MM.1S (cell line): Measurements from ENCODE around the gene ZNF664.

Source experiments
- CTCF ChIP-seq: fragments of 300-600 bp; sonication (generic); IDR thresholded peaks from 2 replicates; pipeline ENCODE4 v1.5.1; 2016; ENCODE audit warnings: antibody characterized with exemption, low read length, mixed read lengths
- EZH2 ChIP-seq: fragments of 300-600 bp; sonication (generic); optimal IDR thresholded peaks from 2 replicates; pipeline ENCODE3; 2017; ENCODE audit warnings: low read depth, mild to moderate bottlenecking, antibody characterized with exemption, low read length, mixed read lengths
- EZH2phosphoT487 ChIP-seq: fragments of 300-600 bp; sonication (generic); IDR thresholded peaks from 2 replicates; pipeline ENCODE4 v1.6.1; 2018; ENCODE audit warnings: antibody characterized with exemption, low read length

DNA sequence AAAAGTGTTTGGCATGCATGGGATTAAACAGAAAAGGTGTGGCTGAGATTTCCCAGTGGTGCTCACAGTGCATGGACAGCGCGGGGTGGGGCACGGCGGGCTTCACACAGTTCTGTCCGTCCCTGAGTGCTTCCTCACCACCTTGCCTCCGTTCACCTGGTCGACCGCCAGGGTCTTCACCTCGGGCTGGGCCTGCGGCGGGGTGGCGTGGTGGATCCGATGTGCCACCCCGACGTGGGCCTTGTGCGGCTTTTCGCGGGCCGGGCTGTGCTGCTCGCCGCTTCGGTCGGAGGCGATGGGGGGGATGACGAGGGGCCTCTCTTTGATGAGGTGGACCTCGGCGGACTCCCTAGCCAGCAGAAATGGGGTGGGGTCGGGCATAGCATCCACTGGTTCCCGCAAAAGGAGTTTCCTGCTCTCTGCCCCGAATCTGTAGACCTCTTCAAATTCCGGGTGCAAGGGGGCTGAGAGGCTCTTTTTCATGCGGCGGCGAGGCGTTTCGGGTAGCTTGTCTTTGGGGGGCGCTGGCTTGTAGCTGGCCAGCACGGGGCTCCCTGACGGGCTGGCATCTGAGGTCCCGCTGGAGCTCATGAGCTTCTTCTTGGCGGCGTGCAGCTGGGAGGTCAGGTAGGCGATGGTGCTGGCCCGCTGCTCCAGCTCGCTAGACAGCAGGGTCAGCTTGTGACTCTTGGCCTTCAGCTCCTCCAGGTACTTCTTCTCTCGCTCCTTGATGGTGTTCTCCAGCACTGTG is 35.9 kb upstream of the ZNF664 start:
- TF ChIP-seq CTCF (no peak), EZH2phosphoT487 (no peak), EZH2 (no peak)
